GM20000 (cell line): ENCODE data around the gene PTPRZ1.

Experiments used
- DNase-seq: peaks from one replicate; pipeline ENCODE4 v3.0.0; 2012; ENCODE audit warnings: low spot score
- TF ChIP-seq, protein P1 (sequence below): IDR thresholded peaks from 2 replicates; pipeline ENCODE4 v1.5.1; 2012; ENCODE audit warnings: mild to moderate bottlenecking, control low read depth; ENCODE audit errors: extremely low read depth, missing control alignments

The PTPRZ1 gene

DNA sequence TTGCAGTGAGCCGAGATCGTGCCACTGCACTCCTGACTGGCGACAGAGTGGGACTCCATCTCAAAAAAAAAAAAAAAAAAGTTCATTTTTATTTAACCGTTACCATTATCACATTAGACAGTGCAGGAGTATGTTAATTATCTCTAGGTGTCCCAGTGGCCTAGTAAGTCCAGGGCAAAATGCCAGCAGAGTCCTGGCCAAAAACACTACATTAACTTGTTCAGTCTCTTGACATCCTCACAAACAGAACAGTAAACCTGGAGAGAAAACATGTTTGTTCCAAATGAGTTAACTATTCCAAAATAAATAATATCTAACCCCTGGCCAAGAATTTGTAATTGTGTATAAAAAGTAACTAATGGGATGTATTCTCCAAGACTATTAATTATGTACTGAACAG, 43.2 kb downstream of the PTPRZ1 start:
- TF ChIP-seq, protein P1, sequence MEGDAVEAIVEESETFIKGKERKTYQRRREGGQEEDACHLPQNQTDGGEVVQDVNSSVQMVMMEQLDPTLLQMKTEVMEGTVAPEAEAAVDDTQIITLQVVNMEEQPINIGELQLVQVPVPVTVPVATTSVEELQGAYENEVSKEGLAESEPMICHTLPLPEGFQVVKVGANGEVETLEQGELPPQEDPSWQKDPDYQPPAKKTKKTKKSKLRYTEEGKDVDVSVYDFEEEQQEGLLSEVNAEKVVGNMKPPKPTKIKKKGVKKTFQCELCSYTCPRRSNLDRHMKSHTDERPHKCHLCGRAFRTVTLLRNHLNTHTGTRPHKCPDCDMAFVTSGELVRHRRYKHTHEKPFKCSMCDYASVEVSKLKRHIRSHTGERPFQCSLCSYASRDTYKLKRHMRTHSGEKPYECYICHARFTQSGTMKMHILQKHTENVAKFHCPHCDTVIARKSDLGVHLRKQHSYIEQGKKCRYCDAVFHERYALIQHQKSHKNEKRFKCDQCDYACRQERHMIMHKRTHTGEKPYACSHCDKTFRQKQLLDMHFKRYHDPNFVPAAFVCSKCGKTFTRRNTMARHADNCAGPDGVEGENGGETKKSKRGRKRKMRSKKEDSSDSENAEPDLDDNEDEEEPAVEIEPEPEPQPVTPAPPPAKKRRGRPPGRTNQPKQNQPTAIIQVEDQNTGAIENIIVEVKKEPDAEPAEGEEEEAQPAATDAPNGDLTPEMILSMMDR: no peak
- no peak for DNase-seq

GRCh38 chr7:121919986-121920385, 47.0 kb downstream of the PTPRZ1 start:
- TF ChIP-seq, protein P1: no peak
- no peak for DNase-seq

GRCh38 chr7:121924269-121925186, 51.6 kb downstream of the PTPRZ1 start:
- DNase-seq: no peak
- TF ChIP-seq, protein P1: no peak

DNA sequence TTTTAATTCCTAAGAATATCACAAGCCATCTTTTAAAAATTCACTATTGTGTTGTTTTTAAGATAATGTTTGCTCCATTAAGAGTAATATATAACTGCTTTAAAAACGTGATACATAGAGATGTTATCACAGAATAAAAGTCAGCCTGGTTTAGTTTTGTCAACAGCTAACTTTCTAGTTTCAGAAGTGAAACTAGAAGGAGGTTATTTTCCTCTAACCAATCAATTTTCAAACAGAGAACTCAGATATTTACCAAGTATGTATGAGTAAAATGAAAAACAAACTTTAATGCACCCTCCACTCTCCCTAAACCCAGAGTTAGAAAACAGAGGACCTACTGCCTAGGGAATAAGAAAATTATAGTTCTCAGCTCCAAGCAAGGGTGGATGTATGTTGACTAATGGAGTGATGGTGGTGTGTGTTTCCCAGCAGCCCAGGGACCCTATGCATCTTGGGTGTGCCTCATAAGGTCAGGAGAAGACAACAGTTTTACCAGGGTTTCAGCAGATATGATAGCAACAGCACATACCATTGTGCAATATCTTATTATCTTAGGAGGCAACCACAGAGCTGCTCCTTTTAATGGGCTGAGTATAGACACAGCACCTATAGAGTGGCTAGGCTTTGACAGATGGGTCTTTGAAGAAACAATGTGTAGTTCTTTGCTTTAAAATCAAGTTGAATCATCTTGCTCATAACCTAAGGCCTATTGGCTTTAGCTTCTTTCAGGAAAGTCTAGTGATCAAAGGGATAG, 58.4 kb downstream of the PTPRZ1 start:
- DNase-seq: no peak
- TF ChIP-seq, protein P1: no peak

GRCh38 chr7:121932768-121933167, 59.8 kb downstream of the PTPRZ1 start:
- DNase-seq: no peak
- TF ChIP-seq, protein P1: no peak

DNA sequence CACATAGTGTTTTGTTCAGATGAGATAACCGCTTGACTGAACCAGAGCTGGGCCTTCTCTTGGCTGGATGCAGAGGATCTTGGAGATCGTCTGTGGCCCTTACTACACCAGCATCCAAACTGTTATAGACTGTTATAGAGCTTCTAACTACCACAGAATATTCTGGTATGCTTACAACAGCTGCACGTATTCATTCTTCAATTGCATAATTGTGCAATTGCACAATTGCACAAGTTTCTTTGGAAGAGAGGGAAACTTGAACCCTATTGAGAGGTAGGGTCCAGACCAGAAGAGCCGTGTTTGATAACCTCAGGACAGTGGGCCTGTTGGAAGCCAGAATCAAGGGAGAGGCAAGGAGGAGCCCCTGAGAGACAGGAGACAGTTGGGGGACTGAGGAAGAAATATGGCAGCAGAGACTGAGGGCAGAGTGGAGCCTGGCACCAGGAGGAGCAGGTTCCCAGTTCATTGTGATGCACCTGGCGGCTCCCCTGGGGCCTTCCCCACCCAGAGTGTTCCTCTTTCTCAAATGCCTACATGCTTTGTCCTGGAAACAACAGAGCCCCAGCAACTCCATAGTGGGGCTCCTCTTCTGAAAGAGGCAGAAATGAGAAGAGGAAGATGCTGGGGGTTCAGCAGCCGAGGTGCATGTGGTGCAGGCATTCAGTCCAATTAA, 64.1 kb downstream of the PTPRZ1 start:
- TF ChIP-seq, protein P1: no peak
- DNase-seq: no peak
